Fibroblast of skin of right biceps (primary cell): ENCODE measurements around the gene RRP1B.
A peak's percentile ranks its signal among the peaks of the same experiment; 100 is the strongest.
"Not testable (repeated sequence)": the region's sequence is repeated elsewhere in the genome, so short reads cannot be mapped to it uniquely, and the experiment has no call there.

Experiments
- DNase-seq: peaks from one replicate; pipeline ENCODE4 v3.0.0-alpha.2; 2013

Gene RRP1B

DNA sequence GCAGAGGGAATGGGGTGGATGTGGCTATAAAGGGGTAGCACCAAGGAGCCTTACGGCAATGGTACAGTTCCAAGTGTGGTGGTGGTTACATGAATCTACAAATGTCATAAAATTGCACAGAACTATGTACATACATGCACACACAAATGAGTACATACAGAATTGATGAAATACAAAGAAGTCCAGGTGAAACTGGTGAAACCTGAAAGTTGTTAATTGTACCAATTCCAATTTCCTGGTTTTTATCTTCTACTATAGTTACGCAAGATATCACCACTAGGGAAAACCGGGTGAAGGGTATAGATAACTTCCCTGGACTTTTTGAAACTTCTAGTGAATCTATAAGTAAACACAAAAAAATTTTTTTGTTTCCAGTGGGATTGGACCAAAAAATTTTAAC, 19.0 kb upstream of the RRP1B start:
- DNase-seq: no peak

DNA sequence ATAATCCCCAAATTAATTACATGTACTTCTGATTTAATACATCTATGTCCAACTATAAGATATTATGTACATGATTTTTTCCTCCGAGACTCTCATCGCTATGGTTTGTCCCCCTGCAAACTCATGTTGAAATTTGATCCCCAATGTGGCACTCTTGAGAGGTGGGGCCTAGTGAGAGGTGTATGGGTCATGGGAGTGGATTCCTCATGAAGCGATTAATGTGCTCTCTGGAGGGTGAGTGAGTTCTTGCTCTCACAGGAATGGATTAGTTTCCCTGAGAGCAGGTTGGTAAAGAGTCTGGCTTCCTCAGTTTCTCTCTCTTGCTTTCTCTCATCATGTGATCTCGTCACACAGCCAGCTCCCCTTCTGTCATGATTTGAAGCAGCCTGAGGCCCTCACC, 16.2 kb upstream of the RRP1B start:
- DNase-seq: no peak

DNA sequence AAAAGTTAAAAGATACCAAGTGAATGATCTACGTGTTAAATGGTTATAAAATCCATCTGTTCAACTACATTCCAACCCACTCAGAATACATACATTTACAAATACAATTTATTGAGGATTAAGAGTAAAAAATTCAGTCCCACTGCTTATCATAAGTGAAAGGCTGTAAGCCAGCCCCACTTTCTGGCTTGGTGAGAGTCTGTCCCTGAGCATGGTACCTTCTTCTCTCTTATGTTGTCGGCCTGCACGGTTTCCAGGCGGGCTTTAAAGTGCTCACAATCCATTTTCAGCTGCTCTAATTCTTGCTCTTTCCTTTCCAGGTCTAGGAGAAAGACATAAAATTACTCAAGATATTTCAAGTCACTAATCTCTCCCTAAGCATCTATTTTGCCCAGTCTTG, 15.3 kb upstream of the RRP1B start:
- DNase-seq: no peak

DNA sequence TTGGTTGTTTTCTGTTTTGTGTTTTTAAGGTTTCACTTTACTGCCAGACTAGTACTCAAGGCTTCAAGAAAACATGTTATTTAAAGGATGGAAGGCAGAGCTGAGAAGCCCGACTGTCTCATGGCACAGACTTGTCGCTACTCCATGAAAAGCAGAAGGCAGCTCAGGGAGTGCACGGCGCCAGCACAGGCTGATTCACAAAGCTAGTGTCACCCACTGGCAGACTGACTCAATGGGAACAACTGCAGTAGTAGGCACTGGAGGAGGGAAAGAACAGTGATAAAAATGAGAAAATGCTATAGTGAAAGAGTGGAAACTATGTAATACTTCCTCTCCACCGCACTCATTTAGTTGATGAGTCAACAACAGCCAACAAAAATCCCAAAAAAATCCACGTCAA, 14.8 kb upstream of the RRP1B start:
- peak; percentile 70 for DNase-seq

DNA sequence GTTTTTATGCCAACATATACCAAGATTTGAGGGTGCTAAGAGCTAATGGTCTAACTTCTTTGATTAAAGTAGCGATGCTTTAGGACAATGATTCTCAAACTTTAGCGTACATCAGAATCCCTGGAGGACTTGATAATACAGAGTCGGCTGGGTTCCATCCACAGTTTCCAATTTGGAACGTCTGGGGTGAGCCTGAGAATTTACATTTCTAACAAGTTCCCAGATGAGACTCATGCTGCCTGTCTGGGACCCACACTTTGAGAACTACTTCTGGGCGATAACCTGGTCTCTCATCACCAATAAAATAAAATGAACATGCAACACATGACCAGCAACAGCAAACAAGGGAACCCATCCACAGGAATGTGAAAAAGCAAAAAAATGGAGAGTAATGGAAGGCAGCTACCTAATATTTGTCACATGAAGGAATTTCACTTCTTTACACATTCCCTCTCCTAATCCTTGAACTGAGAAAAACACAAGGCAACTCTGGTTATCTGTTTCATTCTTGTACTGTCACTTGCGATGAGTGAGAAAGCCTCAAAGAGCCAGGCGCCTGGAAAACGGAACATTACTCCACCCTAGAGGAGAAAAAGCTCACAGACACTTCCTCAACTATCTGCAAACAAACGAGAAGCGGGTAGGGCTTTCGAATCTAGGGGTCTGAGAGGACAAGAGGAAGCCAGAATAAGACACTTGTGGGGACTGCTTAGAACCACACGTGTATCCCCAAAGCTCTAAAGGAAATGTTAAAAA, 14.0 kb upstream of the RRP1B start:
- peak; percentile 86 for DNase-seq

DNA sequence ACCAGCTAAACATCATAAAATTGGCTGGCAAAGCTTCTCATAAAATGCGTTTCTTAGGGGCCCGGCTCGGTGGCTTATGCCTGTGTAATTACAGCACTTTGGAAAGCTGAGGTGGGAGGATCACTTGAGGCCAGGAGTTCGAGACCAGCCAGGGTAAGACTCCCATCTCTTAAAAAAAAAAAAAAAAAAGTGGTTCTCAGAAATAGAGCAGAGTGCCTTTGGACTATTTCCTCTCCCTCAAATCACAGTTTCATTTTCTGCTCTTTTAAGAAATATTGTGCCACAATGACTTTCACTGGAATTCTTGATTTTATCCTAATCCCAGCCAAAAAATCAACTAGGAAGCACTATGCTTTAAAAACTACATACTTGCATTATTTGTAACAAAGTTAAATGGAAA, 13.4 kb upstream of the RRP1B start:
- no peak for DNase-seq

DNA sequence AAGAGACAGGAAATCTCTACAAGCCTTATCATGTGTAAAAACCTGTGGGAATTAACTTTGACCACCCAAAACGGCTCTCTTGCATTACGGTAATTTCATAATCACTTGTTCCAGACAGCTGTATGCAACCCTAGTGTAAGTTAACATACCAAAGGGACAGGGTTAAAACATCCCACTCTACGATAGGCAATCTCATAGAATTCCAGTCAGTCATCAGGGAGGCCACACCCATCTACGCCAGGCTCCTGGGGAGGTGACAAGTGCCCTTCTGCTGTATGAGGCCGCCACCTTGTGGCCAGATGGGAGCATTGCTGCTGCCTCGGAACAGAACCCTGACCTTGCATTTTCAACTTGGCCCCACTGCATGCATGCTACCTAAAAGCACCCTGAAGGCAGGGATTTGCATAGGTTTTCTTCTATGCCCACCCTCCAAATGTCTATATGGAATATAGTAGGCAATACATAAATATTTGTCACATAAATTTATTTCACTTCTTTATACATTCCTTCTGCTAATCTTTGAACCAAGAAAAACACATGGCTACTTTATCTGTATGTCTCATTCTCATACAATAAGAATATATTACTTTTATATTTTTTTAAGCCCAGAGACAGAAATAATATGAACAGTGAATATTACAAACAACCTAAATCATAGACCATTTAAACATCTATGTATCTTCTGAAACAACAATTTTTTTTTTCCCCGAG, 12.7 kb upstream of the RRP1B start:
- DNase-seq: peak; percentile 91

DNA sequence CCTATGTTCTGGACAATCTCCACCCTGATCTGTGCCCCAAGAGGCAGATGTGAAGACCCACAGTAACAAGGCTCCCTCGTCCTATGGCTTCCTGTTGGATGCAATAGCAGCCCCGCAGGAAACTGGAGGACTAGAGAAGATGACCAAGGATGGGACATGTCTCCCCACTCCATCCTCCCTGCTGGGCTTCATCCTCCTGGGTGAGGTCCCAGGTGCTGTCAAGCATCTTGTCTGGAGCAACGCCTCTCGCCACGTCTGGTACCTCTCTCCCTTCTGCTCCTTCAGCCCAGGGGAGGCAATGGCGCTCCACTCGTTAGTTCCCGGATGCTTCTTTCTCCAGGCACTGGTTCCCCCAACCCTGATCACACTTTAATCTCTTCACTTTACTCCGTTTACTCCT, 11.2 kb upstream of the RRP1B start:
- DNase-seq: no peak

DNA sequence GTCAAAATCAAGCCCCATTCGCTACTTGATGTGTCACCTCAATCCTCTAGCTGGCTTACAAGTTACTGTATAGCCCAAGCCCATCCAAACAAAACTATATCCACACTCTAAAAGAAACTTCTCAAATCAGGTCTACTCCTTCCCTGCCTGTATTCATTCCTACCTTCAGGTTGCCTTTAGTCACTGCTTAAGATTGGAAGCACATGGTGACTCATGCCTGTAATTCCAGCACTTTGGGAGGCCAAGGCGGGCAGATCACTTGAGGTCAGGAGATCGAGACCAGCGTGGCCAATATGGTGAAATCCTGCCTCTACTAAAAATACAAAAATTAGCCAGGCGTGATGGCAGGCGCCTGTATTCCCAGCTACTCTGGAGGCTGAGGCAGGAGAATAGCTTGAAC, 7.4 kb upstream of the RRP1B start:
- DNase-seq: not testable (repeated sequence)

DNA sequence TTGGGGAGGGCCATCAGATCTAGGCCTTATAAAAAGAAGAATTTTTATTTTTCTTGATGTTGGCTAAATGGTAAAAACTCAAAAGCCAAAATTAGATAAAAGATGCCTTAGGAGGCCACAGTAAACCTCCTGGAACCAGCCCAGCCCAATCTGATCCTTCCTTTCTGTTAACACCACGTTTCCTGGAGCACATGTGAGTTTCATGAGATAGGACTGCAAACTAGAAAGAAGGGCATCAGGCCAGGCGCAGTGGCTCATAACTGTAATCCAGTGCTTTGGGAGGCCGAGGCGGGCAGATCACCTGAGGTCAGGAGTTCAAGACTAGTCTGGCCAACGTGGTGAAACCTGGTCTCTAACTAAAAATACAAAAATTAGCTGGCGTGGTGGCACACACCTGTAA, 6.7 kb upstream of the RRP1B start:
- DNase-seq: no peak

DNA sequence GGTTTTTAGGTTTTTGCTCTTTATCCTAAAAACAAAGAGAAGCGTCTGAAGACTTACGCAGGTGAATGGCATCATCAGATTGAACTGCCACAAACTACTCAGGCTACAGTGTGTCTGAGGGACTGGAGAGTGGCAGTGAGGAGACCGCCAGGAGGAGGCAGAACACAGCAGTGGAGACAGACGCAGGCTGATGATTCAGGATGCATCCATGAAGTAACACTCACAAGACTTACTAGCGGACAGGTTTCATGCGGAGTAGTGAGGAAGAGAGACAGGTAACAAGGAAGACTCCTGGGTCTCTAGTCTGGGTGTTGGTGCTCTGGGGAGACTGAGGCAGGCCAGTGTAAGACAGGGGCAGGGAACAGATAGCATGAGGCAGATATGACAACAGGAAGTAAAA, 5.7 kb upstream of the RRP1B start:
- no peak for DNase-seq

DNA sequence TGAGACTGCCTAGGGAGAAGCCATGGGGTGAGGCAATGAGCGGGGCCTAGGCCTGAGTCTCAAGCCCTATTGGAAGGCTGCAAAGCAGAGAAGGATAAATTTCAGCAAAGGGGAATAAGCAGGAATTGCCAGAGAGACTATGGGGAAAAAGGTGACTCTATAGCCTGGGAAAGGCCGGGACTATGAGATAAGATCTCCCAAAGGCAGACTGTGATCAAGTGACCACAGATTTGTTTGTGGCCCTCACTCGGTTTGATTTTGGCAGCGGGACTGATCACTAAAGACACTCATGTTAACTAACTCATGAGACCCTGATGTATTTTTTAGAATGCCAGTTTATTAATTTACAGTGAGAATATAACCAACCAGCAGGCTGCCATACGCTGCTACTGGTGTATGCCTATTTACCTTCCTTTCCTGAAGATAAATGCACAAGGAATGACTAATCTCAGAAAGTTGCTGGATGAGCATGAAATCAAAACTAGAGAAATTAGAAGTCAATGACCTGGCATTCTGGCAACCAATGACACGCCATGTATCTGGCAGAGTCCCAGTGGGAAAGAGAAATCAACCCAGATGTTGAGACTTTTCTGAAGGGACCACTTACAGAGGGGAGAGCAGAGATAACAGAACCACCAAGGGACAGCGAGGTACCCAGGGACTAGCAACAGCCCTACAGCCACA, 4.4 kb upstream of the RRP1B start:
- DNase-seq: peak; percentile 70

DNA sequence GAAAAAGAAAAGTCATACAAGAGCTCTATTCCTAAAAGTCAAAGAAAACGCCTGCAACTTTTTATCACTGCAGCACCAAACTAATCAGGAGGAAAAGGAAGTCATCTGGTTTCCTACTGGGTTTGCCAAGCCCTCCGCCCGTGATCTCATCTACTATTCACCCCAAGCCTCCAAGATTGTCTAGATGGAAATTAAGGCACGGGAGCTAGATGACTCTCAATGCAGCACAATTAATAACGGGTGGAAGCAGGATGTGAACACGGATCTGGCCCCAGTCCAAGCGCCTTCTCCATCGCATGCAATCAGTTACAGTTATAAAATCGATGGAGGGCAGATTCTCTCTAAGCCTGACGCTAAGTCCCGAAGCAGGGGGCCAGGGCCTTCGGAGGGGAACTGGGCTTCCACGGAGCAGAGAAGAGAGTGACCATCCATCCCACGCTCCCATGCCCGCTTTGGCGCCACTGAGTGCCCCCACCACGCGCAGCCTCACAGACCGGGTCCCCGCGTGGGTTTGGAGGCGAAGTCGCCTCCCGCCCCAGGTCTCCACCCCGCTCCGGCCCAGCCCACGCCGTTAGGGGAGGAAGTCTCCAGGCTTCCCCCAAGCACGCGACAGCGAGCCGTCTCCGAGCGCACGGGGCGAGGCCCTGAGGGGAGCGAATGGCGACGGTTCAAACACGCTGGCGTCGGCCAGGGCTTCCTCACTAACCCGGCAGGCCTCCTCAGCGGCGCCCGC, 1.8 kb upstream of the RRP1B start:
- peak; percentile 41 for DNase-seq

DNA sequence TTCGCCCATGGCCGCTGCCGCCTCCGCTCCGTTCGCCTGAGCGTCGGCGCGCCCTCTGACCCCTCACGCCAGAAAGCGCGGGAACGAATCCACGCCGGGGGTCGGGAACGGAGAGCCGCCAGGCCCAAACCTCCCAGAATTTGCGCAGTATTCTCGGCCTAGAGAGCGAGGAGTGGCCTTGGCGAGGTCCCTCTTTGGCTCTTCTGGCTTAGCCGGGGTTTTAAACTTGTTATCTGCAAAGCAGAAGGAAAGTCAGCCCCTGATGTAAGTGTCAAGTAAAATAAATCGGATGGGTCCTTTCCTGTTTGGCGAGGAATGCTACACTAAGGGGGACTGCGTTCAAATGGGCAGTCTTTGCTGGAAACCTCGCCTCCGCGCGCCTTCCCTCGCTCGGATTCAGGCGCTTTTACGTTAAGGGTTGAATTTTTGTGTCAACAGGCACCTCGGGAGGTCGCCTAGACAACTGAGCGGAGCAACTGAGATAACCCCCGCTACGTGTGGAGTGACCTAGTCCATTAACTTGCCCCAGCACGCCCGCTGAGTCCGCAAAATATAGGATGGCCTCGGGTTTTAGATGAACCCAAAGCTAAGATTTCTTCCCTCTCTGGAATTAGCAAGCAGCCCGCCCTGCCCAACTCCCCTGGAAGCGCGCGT, 1.1 kb upstream of the RRP1B start:
- DNase-seq: no peak

DNA sequence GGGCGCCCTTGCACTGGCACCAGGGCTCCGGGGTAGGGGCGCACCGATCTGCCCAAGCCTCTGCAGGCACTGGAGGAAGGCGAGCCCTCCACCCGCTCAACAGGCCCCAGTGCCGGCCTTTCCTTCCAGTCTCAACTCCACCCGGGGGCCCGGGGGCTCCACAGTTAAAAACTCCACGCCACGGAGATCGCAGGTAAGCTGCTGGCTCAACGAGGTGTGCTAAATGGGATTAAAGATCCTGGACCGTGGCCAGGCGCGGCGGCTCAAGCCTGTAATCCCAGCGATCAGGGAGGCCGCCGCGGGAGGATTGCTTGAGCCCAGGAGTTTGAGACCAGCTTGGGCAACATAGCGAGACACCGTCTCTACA, 608 bp upstream of the RRP1B start:
- no peak for DNase-seq

DNA sequence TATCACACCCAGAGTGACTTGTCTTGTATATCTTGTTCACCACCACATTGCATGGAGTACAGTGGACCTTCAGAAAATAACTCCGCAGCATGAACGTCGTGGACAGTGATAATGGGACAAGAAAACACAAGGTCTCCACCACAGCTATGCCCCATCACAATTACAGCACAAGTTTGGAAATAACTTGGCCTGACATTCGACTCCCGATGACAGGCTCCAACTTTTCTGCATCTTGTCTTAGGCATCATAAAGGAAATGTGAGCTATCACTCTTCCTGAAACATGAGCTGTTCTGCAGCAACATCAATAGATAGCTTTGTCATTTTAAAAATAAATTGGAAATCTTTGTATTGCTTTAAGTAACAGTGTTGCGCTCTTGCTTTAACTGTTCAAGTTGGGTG, 2.9 kb downstream of the RRP1B start:
- no peak for DNase-seq

DNA sequence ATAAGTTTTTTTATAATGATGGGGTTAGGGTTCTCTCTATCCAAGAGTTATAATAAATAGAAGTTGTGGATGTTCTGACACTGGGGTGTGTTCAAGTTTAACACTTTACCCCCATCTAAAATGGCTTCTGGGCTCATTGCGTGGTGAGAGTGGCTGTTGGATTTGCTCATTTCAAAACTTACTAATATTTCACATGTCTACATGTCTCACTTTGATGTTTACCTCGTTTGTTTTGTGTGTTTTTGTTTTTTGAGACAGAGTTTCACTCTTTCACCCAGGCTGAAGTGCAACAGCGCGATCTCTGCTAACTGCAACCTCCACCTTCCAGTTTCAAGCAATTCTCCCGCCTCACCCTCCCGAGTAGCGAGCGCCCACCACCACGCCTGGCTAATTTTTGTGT, 3.7 kb downstream of the RRP1B start:
- DNase-seq: no peak

DNA sequence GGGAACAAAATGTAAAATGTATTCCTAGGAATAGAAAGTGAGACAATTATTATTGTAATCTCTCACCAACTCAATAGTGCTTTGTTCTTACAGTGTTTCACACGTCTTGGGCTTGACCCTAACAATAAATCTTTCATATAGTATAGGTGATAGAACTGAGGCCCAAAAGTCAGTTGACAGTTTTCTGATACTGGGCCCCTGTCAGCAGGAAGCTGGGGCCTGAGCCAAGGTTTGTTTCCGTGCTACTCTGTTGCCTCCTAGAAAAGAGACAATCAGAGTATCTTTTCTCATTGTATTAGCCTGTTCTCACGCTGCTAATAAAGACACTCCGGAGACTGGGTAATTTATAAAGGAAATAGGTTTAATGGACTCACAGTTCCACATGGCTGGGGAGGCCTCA, 5.0 kb downstream of the RRP1B start:
- no peak for DNase-seq

DNA sequence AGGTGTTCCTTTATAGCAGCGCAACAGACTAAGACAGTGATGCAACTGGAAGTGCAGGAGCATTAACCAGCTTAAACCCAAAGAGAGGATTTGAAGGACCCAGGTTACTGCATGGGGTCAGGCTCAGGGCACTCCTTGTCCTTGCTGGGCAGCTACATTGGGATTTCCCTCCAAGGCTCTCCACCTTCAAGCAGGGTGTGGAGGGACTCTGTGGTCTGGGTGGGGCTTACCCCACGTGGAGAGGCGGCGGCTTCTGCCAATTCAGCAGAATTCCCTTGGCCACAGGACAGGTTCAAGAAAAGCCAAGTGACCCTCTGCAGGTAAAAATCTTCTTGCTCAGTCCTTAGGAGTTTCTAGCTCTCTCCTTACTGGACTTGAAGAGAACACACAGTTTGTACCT, 6.5 kb downstream of the RRP1B start:
- no peak for DNase-seq

DNA sequence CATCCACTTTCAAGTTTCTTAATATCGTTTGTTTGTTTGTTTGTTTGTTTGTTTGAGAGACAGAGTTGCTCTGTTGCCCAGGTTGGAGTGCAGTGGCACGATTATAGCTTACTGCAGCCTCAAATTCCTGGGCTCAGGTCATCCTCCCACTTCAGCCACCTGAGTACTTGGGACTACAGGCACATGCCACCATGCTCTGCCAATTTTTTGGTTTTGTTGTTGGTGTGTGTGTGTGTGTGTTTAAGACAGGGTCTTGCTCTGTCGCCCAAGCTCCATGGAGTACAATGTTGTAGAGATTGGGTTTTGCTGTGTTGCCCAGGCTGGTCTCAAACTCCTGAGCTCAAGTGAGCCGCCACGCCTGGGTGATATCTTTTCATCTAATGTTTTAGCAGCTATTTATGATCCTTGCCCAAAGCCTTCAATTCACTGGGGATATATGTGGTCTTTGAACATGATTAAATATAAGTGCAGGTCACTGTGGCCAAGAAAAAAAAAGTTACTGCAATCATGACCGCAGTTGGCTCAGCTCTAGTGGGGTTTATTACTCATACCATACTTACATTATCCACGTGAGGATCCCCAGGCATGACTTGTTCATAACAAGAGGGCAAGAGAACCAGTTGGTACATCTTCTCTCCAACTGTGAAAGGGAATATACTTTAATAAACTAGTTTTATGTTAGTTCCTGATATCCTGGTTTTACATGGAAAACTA, 8.0 kb downstream of the RRP1B start:
- DNase-seq: peak; percentile 69

DNA sequence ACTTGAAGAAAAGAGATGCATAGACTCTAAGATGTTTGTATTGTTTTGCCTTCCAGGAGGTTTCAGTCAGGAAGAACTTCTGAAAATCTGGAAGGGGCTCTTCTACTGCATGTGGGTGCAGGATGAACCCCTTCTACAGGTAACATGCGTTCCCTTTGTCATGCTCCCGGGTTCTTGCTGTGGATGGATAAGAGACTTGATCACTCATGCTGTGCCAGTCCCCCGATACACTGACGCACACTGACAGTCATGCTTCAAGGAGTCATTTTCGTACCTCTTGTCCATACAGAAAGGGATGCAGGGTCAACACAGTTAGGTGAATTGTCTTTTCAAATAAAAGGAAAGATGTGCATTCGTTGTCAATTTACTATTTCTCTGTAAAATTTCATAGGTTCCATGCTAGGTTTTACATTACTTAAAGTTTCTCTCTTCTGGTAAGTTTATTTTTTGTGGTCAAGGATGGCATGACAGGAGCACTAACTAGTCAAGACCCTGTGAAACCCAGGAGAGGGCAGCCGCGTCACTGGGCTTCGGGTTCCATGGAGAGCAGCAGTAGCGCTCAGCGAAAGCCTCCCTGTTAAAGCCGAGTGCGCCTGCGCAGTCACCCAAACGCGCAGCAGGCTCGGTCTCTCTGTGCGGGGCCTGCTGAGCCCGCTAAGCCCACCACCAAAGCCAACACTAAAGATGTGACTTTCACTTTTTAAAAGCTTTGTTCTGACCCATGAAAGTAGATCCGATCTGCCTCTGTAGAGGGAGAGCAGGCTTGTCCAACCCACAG, 10.7 kb downstream of the RRP1B start:
- no peak for DNase-seq

DNA sequence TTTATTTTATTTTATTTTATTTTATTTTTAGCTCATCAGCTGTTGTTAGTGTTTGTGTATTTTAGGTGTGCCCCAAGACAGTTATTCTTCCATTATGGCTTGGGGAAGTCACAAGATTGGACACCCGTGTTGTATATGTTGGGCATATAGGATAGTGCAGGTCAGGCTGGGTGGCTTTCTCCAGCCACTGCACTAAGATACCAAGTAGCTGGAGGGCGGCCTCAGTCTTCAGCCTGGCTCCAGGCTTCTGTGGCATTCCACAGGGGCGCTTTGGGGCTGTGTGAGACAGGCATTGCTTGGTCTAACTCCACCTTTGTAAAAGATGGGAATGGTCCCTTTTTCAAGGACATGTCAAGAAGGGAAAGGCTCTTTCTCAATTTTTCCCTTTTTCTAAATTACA, 16.5 kb downstream of the RRP1B start:
- DNase-seq: no peak
